NCI-H1694 treated with DMSO at 0.1 percent for 48 hours (cell line): ENCODE measurements around the gene SCCPDH.

Experiments used
- DNase-seq: peaks from one replicate; lab custom pipeline; 2025; lab: John Stamatoyannopoulos, UW

SCCPDH gene

GRCh38 chr1:246785494-246786111 is 61.4 kb downstream of the SCCPDH start:
- DNase-seq: no peak

- DNase-seq: no peak
Observed at GRCh38 chr1:246786606-246787238, 62.5 kb downstream of the SCCPDH start.

GRCh38 chr1:246787781-246788513 is 63.7 kb downstream of the SCCPDH start:
- DNase-seq: no peak

- DNase-seq: no peak
Observed at GRCh38 chr1:246788895-246789338, 64.7 kb downstream of the SCCPDH start.

GRCh38 chr1:246789454-246790339 is 65.5 kb downstream of the SCCPDH start:
- DNase-seq: no peak

- no peak for DNase-seq
Observed at GRCh38 chr1:246790364-246790763, 66.2 kb downstream of the SCCPDH start.

- no peak for DNase-seq
Observed at GRCh38 chr1:246790833-246791232, 66.6 kb downstream of the SCCPDH start.

GRCh38 chr1:246791303-246791918 is 67.2 kb downstream of the SCCPDH start:
- DNase-seq: no peak

- DNase-seq: no peak
Observed at GRCh38 chr1:246792603-246793002, 68.4 kb downstream of the SCCPDH start.

GRCh38 chr1:246793356-246793896 is 69.2 kb downstream of the SCCPDH start:
- no peak for DNase-seq

- no peak for DNase-seq
Observed at GRCh38 chr1:246794048-246794827, 70.0 kb downstream of the SCCPDH start.

GRCh38 chr1:246794828-246795671 is 70.8 kb downstream of the SCCPDH start:
- DNase-seq: no peak

GRCh38 chr1:246795906-246796694 is 71.9 kb downstream of the SCCPDH start:
- no peak for DNase-seq

- DNase-seq: no peak
Observed at GRCh38 chr1:246797157-246797556, 72.9 kb downstream of the SCCPDH start.

GRCh38 chr1:246797597-246797996 is 73.4 kb downstream of the SCCPDH start:
- no peak for DNase-seq

- no peak for DNase-seq
Observed at GRCh38 chr1:246798107-246798506, 73.9 kb downstream of the SCCPDH start.

GRCh38 chr1:246798606-246799496 is 74.6 kb downstream of the SCCPDH start:
- DNase-seq: no peak

- DNase-seq: no peak
Observed at GRCh38 chr1:246800356-246800755, 76.1 kb downstream of the SCCPDH start.
